Hematopoietic multipotent progenitor cell treated with erythropoietin and hydrocortisone succinate and interleukin-3 and kit ligand, for 4 days (in vitro differentiated cells): ENCODE data around the gene ARL2.
"Not testable (repeated sequence)": the region's sequence is repeated elsewhere in the genome, so short reads cannot be mapped to it uniquely, and the experiment has no call there.

Experiments
- DNase-seq: peaks from one replicate; pipeline ENCODE4 v3.0.0-alpha.2; 2015

ARL2 gene

DNA sequence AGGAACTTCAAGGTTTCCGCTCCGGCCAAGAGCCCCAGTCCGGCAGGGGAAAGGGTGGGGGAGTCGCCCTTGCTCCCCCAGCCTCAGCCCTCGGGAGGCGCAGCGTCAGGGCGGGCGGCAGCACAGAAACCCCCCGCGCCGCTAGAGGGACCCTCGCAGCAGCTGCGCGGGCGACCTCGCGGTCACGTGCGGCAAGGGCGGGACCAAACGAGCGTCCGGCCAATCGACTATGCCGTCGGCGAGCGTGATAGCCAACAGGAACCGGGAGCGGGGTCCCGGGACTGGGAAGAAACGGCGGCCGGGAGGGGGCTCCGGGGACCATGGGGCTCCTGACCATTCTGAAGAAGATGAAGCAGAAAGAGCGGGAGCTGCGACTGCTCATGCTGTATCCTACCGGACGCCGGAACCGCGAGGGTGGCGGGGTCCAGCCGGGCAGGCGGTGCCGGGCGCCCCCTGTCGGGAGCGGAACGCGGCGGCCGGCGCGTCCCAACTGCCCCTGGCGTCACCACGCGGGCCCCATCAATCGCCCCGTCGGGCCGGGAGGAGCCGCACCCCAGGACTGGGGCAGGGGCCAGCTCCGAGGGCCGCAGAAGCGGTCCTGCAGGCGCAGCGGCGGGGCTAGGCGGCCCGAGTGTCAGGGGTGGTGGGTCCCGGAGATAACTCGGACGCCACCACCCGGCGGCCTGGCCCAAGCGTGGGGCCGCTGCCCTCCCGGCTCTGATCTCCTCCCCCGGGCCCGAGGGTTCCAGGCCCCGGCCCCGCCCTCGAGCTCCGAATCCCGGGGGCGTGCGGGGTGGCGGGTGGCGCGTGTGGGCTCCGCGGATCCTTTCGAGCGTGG, at the start of gene ARL2:
TSS of gene ARL2 (plus strand) at position 273 of the 838 bp plus-strand sequence. CDS start at position 321, 48 bp downstream.
- peak; percentile 97 for DNase-seq

GRCh38 chr11:64967375-64967774, 46.6 kb upstream of the ARL2 start:
- DNase-seq = no peak

DNA sequence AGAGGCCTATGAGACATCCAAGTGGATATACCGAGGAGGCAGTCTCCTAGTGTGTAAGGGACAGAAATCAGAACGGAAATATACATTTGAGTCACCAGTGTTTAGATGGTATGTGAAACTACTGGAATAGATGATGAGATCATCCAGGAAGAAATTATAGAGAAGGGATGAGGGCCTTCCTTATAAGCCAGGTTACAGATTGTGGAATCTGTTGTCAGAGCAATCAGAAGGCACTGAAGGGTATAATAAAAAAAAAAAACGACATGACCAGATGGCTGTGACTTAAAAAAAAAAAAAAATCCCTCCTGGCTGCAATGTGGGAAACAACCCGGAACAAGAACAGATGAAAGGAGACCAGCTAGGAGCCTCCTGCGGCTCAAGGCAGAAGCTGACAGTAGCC, 44.8 kb upstream of the ARL2 start:
- DNase-seq = no peak

DNA sequence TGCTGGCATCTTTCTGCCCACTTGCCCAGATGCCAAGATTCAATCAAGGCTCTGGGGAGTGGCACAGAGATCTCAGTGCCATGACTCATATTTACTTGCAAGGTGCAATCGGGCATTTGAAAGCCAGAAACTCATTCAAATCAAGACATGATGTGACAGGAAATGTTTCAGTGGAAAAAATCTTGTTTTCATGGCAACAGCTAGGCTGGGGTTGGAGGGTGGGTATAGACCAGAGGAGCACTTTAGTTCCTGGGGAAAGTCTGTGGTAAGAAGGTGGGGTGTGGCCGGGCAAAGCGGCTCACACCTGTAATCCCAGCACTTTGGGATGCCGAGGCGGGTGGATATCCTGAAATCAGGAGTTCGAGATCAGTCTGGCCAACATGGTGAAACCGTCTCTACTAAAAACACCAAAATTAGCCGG, 43.2 kb upstream of the ARL2 start:
- no peak for DNase-seq

- peak; percentile 91 for DNase-seq
Measured at GRCh38 chr11:64971421-64972233, 42.3 kb upstream of the ARL2 start, which contains the start of gene MAJIN. TSS of gene MAJIN (minus strand) at chr11:64972108. CDS start at chr11:64959405, 12,703 bp downstream.

DNA sequence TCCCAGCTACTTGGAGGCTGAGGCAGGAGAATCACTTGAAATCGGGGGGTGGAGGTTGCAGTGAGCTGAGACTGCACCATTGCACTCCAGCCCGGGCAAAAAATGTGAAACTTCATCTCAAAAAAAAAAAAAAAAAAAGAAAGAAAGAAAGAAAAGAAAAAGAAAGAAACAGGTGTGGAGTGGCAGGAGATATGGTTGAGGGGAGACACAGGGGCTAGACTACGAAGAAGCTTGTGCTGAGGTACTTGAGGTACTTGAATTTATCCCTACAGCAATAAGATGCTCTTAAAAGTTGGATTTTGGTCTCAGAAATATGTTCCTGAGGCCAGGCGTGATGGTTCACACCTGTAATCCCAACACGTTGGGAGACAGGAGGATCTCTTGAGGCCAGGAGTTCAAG, 39.8 kb upstream of the ARL2 start:
- no peak for DNase-seq

DNA sequence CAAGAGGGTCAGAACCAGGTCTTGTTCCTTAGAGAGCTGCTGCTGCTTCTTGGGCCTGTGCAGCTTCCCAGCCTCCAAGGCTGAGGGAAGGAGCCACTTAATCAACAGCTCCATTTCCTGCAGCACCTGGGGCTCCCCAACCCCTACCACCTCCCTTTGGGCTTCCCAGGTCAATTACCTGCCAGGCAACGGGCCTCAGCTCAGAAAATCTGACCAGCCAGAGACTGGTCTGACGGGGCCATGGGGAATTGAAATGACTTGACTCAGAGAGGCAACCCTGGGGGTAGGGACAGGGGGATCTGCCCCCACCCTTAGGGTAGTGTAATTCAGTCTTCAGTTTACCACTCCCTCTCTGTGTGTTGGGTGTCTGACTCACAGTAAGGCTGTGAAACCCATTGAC, 37.3 kb upstream of the ARL2 start:
- DNase-seq = no peak

- DNase-seq = not testable (repeated sequence)
Measured at GRCh38 chr11:64983339-64983738, 30.6 kb upstream of the ARL2 start.

- no peak for DNase-seq
Measured at GRCh38 chr11:64987998-64988854, 25.7 kb upstream of the ARL2 start.

- no peak for DNase-seq
Measured at GRCh38 chr11:64989416-64989815, 24.5 kb upstream of the ARL2 start.

DNA sequence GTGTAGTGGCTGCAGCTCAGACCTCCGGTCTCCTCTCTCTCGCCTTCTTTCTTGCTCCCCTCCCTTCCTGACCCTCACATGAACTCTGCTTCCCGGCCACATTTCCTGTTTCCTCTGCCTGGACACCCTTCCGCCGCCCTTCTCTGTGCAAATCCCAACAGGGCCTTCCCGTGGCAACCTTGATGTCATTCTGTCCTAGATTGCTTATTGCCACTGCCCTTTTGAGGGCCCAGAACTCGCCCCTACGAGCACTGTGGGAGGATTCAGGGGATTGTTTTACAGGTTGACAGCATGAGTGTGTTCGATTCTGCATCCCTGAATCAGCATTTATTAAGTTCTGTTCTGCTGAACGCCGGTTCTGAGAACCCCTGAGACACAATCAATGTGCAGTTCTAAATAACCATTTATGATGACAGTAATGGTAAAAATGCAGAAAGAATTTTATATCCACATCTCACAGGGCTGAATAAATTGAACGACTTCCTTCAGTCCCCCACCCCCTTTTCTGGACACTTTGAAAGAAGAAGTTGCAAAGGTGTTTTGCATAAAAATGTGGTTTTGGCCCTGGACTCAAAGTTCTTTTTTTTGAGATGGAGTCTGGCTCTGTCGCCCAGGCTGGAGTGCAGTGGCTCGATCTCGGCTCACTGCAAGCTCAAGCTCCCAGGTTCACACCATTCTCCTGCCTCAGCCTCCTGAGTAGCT, 23.6 kb upstream of the ARL2 start:
- no peak for DNase-seq

- no peak for DNase-seq
Measured at GRCh38 chr11:64994318-64994717, 19.6 kb upstream of the ARL2 start.

GRCh38 chr11:64996327-64996709, 17.6 kb upstream of the ARL2 start:
- no peak for DNase-seq

GRCh38 chr11:64996710-64997380, 17.1 kb upstream of the ARL2 start, which contains the start of gene BATF2:
TSS of gene BATF2 (minus strand) at chr11:64996971. CDS start at chr11:64996914, 57 bp downstream.
- peak; percentile 80 for DNase-seq

GRCh38 chr11:64998141-64998540, 15.8 kb upstream of the ARL2 start:
- no peak for DNase-seq

GRCh38 chr11:64998690-64999431, 15.1 kb upstream of the ARL2 start:
- DNase-seq = no peak

DNA sequence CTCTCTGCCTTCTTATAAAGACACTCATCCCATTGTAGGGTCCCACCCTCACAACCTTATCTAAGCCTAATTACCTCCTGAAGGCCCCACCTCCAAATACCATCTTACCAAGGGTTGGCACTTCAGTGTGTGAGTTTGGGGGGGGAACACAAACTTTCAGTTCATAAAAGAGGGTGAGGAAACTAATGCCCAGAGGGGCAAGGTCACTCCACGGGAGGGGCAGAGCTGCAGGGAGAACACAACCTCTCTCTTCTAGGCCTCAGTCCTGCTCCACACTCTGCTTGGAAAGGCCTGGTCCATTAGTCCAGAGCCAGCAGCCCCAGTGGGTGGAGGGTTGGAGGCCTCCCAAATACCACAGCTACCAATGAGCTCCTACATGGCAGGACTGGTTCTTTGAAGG, 14.5 kb upstream of the ARL2 start:
- no peak for DNase-seq

- no peak for DNase-seq
Measured at GRCh38 chr11:65002706-65003105, 11.3 kb upstream of the ARL2 start.

DNA sequence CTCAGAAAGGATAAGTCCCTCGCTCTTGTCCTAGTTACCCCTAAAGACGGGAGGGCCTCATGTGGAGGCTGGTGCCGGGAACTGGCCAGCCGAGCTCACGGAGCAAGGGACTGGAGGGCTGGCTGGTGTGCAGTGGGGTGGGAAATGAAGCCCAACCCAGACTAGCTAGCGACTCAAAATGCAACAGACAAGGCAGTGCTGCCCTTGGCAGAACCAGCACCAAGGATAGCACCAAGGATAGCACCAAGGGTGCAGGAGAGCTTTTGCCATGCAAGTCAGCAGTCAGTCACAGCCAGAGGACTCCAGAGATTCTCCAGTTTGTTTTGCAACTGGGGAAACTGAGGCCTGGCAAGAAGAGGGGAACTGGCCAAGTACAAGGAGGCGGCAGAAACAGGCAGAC, 10.7 kb upstream of the ARL2 start:
- DNase-seq = peak; percentile 33

DNA sequence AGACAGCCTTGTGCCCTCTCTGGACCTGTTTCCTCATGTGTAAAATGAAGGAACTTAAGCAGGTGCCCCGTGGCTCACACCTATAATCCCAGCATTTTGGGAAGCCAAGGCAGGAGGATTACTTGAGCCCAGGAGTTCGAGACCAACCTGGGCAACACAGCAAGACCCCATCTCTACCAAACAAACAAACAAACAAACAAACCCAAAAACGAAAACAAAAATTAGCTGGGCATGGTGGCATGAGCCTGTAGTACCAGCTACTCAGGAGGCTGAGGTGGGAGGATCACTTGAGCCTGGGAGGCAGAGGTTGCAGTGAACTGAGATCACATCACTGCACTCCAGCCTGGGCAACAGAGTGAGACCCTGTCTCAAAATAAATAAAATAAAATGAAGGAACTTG, 10.0 kb upstream of the ARL2 start:
- not testable (repeated sequence) for DNase-seq

DNA sequence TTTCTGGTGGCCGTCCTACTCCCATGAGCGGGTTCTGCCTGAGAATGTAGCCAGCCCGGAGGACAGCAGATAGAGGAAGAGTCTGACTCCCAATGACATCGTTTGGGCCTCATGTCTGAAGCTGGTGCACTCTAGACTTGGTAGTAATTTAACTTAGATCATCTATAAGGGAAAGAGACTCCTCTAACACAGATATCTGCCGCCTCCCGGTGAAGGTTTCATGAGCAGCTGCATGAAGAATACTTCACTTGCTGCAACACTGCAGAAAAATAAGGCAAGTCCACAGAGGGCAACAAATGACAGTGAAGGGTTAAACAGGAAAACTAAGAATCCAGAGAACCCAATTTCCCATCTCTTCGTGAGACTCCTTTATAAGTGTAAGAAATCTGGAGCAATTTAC, 5.9 kb upstream of the ARL2 start:
- no peak for DNase-seq
